WTC11 (cell line): ENCODE data around the gene CNTN3. TPM values are rescaled to one million over a fixed set of nuclear protein-coding genes. Genes with fewer than 3 reads are reported as not detected.

Experiments
- ATAC-seq: fragments of 200-7000 bp; cut with Tn5 transposase; 2 replicates; pipeline ENCODE4 v1.10.0; 2021; ENCODE audit warnings: mild to moderate bottlenecking, moderate library complexity
- CTCF ChIA-PET: fragments of 300-600 bp; sonication (Branson Sonifier 250); formaldehyde crosslinking; loops from one replicate; lab custom pipeline; 2021; ENCODE audit warnings: antibody characterized with exemption; lab: Charles Lee
- POLR2A ChIA-PET: fragments of 350-600 bp; sonication (Branson Sonifier 250); formaldehyde crosslinking; loops from one replicate; lab custom pipeline; 2021; ENCODE audit warnings: antibody characterized with exemption; lab: Charles Lee
- DNase-seq: peaks from one replicate; pipeline ENCODE4 v3.0.0; 2021; ENCODE audit warnings: low spot score
- H3K27ac Mint-ChIP-seq: 2 replicates; pipeline ENCODE4 v1.8.0; 2021; ENCODE audit warnings: mixed read lengths
- H3K27me3 Mint-ChIP-seq: 2 replicates; pipeline ENCODE4 v1.8.0; 2021; ENCODE audit warnings: low read depth, mild to moderate bottlenecking, moderate library complexity, mixed read lengths
- H3K36me3 Mint-ChIP-seq: 2 replicates; pipeline ENCODE4 v1.8.0; 2021; ENCODE audit warnings: mixed read lengths
- H3K4me1 Mint-ChIP-seq: 2 replicates; pipeline ENCODE4 v1.8.0; 2022; ENCODE audit warnings: mixed read lengths
- H3K4me3 Mint-ChIP-seq: 2 replicates; pipeline ENCODE4 v1.8.0; 2021; ENCODE audit warnings: mild to moderate bottlenecking, moderate library complexity, mixed read lengths
- H3K9me3 Mint-ChIP-seq: 2 replicates; pipeline ENCODE4 v1.8.0; 2021; ENCODE audit warnings: mixed read lengths
- ATF1 ChIP-seq: sonication (generic); formaldehyde crosslinking; IDR thresholded peaks from 2 replicates; pipeline ENCODE4 v1.8.1; 2023; ENCODE audit warnings: mild to moderate bottlenecking, moderate library complexity, missing genetic modification reagents
- CBFB ChIP-seq: sonication (generic); formaldehyde crosslinking; IDR thresholded peaks from 2 replicates; pipeline ENCODE4 v1.8.1; 2022; ENCODE audit warnings: mild to moderate bottlenecking, low read depth, missing genetic modification reagents
- CREB1 ChIP-seq: sonication (generic); formaldehyde crosslinking; IDR thresholded peaks from 2 replicates; pipeline ENCODE4 v1.8.0; 2023; ENCODE audit warnings: mild to moderate bottlenecking, missing genetic modification reagents
- FOXJ3 ChIP-seq: sonication (generic); formaldehyde crosslinking; IDR thresholded peaks from 2 replicates; pipeline ENCODE4 v1.9.0; 2021; ENCODE audit warnings: missing genetic modification reagents, mild to moderate bottlenecking, borderline replicate concordance
- FOXK1 ChIP-seq: sonication (generic); formaldehyde crosslinking; IDR thresholded peaks from 2 replicates; pipeline ENCODE4 v1.8.0; 2022; ENCODE audit warnings: mild to moderate bottlenecking, moderate library complexity, missing genetic modification reagents
- HMGA2 ChIP-seq: fragments of 250-450 bp; sonication (Bioruptor Pico); IDR thresholded peaks from 2 replicates; pipeline ENCODE4 v1.4.0; 2021; ENCODE audit warnings: mild to moderate bottlenecking, moderate library complexity
- MYBL2 ChIP-seq: sonication (generic); formaldehyde crosslinking; IDR thresholded peaks from 2 replicates; pipeline ENCODE4 v1.8.1; 2023; ENCODE audit warnings: mild to moderate bottlenecking, moderate library complexity, missing genetic modification reagents
- NFE2L1 ChIP-seq: sonication (generic); formaldehyde crosslinking; IDR thresholded peaks from 2 replicates; pipeline ENCODE4 v1.8.1; 2023; ENCODE audit warnings: missing genetic modification reagents
- NR1H2 ChIP-seq: sonication (generic); formaldehyde crosslinking; IDR thresholded peaks from 2 replicates; pipeline ENCODE4 v1.9.0; 2021; ENCODE audit warnings: mild to moderate bottlenecking, moderate library complexity, missing genetic modification reagents
- SMAD4 ChIP-seq: sonication (generic); formaldehyde crosslinking; IDR thresholded peaks from 2 replicates; pipeline ENCODE4 v1.8.0; 2022; ENCODE audit warnings: mild to moderate bottlenecking, missing genetic modification reagents
- SOX15 ChIP-seq: fragments of 250-450 bp; sonication (Bioruptor Pico); IDR thresholded peaks from 2 replicates; pipeline ENCODE4 v1.9.0; 2021; ENCODE audit warnings: mild to moderate bottlenecking
- TEAD4 ChIP-seq: sonication (generic); formaldehyde crosslinking; IDR thresholded peaks from 2 replicates; pipeline ENCODE4 v1.8.0; 2022; ENCODE audit warnings: mild to moderate bottlenecking, missing genetic modification reagents
- ZNF219 ChIP-seq: sonication (generic); formaldehyde crosslinking; IDR thresholded peaks from 2 replicates; pipeline ENCODE4 v1.8.0; 2023; ENCODE audit warnings: missing genetic modification reagents, mild to moderate bottlenecking, borderline replicate concordance
- ZNF671 ChIP-seq: fragments of 250-450 bp; sonication (Bioruptor Pico); IDR thresholded peaks from 2 replicates; pipeline ENCODE4 v1.8.0; 2021; ENCODE audit warnings: mild to moderate bottlenecking
- total RNA-seq: library from RNA; stranded (reverse); gene quantifications from 3 replicates; pipeline ENCODE4 v1.2.3, GENCODE V29; 2021
- TF ChIP-seq, protein P1 (sequence below): sonication (generic); formaldehyde crosslinking; IDR thresholded peaks from 2 replicates; pipeline ENCODE4 v1.8.1; 2022; ENCODE audit warnings: mild to moderate bottlenecking, missing genetic modification reagents, moderate library complexity, borderline replicate concordance
- TF ChIP-seq, protein P2 (sequence below): sonication (generic); formaldehyde crosslinking; IDR thresholded peaks from 2 replicates; pipeline ENCODE4 v1.8.0; 2022; ENCODE audit warnings: mild to moderate bottlenecking, missing genetic modification reagents
- TF ChIP-seq, protein P3 (sequence below): sonication (generic); formaldehyde crosslinking; IDR thresholded peaks from 2 replicates; pipeline ENCODE4 v1.8.1; 2023; ENCODE audit warnings: mild to moderate bottlenecking, missing genetic modification reagents, moderate library complexity
- TF ChIP-seq, protein P4 (sequence below): fragments of 250-450 bp; sonication (Bioruptor Pico); IDR thresholded peaks from 2 replicates; pipeline ENCODE4 v1.9.0; 2021; ENCODE audit warnings: moderate library complexity, mild to moderate bottlenecking, inconsistent platforms, borderline replicate concordance
- TF ChIP-seq, protein P5 (sequence below): sonication (generic); formaldehyde crosslinking; IDR thresholded peaks from 2 replicates; pipeline ENCODE4 v1.8.0; 2023; ENCODE audit warnings: mild to moderate bottlenecking, missing genetic modification reagents
- TF ChIP-seq, protein P6 (sequence below): sonication (generic); formaldehyde crosslinking; IDR thresholded peaks from 2 replicates; pipeline ENCODE4 v1.8.1; 2023; ENCODE audit warnings: mild to moderate bottlenecking, missing genetic modification reagents
- TF ChIP-seq, protein P7 (sequence below): fragments of 250-450 bp; sonication (Bioruptor Pico); IDR thresholded peaks from 2 replicates; pipeline ENCODE4 v1.9.0; 2021; ENCODE audit warnings: mild to moderate bottlenecking
- TF ChIP-seq, protein P8 (sequence below): fragments of 250-450 bp; sonication (Bioruptor Pico); IDR thresholded peaks from 2 replicates; pipeline ENCODE4 v1.9.0; 2021; ENCODE audit warnings: mild to moderate bottlenecking, borderline replicate concordance

Gene CNTN3
- total RNA-seq, 1 experiment from 2014 or later: 0.17 TPM

DNA sequence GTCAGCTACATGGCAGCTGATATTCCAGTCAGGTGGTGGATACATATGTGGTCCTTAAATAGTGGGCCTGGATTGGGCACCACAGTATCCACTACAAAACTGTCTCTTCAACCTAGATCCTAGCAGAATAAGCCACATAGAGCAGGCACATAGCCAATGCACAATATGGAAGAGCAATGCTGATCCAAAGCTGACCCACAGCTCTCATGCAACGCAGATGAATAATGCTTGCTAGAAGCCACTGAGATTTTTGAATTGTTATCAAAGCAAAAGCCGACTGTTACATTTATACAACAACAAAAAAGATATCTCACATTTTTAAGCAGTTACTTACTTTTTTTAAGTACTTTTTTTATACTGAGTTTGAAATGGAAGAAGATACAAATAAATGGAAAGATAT, 11.2 kb downstream of the CNTN3 start:
- Mint-ChIP-seq H3K4me3 (no peak overlapping the region), H3K9me3 (peaks cover 25% of the 10 kb centered on the region), H3K4me1 (no peaks in the 10 kb centered on the region), H3K36me3 (no peaks in the 10 kb centered on the region), H3K27ac (no peak overlapping the region), H3K27me3 (no peaks in the 10 kb centered on the region)
- DNase-seq: no peak
- TF ChIP-seq SOX15 (CRISPR knock-in tag) (no peak), HMGA2 (CRISPR knock-in tag) (no peak), CBFB (CRISPR knock-in tag) (no peak), ZNF671 (CRISPR knock-in tag) (no peak), SMAD4 (no peak), NFE2L1 (no peak), CREB1 (no peak), FOXJ3 (CRISPR knock-in tag) (no peak), FOXK1 (CRISPR knock-in tag) (no peak), NR1H2 (CRISPR knock-in tag) (no peak), TEAD4 (no peak), ATF1 (CRISPR knock-in tag) (no peak)
- TF ChIP-seq, protein P1, sequence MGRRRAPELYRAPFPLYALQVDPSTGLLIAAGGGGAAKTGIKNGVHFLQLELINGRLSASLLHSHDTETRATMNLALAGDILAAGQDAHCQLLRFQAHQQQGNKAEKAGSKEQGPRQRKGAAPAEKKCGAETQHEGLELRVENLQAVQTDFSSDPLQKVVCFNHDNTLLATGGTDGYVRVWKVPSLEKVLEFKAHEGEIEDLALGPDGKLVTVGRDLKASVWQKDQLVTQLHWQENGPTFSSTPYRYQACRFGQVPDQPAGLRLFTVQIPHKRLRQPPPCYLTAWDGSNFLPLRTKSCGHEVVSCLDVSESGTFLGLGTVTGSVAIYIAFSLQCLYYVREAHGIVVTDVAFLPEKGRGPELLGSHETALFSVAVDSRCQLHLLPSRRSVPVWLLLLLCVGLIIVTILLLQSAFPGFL: no peak
- TF ChIP-seq, protein P2, sequence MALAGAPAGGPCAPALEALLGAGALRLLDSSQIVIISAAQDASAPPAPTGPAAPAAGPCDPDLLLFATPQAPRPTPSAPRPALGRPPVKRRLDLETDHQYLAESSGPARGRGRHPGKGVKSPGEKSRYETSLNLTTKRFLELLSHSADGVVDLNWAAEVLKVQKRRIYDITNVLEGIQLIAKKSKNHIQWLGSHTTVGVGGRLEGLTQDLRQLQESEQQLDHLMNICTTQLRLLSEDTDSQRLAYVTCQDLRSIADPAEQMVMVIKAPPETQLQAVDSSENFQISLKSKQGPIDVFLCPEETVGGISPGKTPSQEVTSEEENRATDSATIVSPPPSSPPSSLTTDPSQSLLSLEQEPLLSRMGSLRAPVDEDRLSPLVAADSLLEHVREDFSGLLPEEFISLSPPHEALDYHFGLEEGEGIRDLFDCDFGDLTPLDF: no peak
- TF ChIP-seq, protein P3, sequence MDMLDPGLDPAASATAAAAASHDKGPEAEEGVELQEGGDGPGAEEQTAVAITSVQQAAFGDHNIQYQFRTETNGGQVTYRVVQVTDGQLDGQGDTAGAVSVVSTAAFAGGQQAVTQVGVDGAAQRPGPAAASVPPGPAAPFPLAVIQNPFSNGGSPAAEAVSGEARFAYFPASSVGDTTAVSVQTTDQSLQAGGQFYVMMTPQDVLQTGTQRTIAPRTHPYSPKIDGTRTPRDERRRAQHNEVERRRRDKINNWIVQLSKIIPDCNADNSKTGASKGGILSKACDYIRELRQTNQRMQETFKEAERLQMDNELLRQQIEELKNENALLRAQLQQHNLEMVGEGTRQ: no peak
- TF ChIP-seq, protein P4, sequence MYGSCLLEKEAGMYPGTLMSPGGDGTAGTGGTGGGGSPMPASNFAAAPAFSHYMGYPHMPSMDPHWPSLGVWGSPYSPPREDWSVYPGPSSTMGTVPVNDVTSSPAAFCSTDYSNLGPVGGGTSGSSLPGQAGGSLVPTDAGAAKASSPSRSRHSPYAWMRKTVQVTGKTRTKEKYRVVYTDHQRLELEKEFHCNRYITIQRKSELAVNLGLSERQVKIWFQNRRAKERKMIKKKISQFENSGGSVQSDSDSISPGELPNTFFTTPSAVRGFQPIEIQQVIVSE: no peak
- POLR2A ChIA-PET: no interaction called here
- no peak for ATAC-seq
- CTCF ChIA-PET: no interaction called here

DNA sequence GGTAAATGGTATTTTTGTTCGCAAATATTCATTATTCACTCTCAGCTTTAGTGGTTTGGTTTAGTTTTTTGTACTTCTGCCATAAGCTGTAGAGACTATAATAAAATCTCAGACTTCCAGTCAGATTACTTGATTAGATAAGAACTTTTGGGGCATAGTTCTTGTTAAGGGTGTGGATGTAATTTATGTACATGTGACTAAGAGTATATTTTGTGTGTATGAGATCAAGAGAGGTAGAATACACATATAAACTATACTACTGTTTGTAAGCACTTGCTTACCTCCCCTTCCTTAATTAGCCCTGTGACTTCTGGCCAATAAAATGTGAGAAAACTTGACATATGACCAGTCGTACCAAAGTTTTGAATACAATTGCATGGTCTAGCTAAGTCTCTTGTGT, 12.0 kb downstream of the CNTN3 start:
- Mint-ChIP-seq H3K4me3 (no peak overlapping the region), H3K27ac (no peak overlapping the region), H3K9me3 (peaks cover 31% of the 10 kb centered on the region), H3K36me3 (no peaks in the 10 kb centered on the region), H3K4me1 (no peaks in the 10 kb centered on the region), H3K27me3 (no peaks in the 10 kb centered on the region)
- POLR2A ChIA-PET: no interaction called here
- ATAC-seq: no peak
- DNase-seq: no peak
- CTCF ChIA-PET: no interaction called here
- TF ChIP-seq, protein P5, sequence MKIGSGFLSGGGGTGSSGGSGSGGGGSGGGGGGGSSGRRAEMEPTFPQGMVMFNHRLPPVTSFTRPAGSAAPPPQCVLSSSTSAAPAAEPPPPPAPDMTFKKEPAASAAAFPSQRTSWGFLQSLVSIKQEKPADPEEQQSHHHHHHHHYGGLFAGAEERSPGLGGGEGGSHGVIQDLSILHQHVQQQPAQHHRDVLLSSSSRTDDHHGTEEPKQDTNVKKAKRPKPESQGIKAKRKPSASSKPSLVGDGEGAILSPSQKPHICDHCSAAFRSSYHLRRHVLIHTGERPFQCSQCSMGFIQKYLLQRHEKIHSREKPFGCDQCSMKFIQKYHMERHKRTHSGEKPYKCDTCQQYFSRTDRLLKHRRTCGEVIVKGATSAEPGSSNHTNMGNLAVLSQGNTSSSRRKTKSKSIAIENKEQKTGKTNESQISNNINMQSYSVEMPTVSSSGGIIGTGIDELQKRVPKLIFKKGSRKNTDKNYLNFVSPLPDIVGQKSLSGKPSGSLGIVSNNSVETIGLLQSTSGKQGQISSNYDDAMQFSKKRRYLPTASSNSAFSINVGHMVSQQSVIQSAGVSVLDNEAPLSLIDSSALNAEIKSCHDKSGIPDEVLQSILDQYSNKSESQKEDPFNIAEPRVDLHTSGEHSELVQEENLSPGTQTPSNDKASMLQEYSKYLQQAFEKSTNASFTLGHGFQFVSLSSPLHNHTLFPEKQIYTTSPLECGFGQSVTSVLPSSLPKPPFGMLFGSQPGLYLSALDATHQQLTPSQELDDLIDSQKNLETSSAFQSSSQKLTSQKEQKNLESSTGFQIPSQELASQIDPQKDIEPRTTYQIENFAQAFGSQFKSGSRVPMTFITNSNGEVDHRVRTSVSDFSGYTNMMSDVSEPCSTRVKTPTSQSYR (CRISPR knock-in tag): no peak
- TF ChIP-seq, protein P6, sequence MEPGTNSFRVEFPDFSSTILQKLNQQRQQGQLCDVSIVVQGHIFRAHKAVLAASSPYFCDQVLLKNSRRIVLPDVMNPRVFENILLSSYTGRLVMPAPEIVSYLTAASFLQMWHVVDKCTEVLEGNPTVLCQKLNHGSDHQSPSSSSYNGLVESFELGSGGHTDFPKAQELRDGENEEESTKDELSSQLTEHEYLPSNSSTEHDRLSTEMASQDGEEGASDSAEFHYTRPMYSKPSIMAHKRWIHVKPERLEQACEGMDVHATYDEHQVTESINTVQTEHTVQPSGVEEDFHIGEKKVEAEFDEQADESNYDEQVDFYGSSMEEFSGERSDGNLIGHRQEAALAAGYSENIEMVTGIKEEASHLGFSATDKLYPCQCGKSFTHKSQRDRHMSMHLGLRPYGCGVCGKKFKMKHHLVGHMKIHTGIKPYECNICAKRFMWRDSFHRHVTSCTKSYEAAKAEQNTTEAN (CRISPR knock-in tag): no peak
- TF ChIP-seq SMAD4 (no peak), ZNF219 (CRISPR knock-in tag) (no peak), CREB1 (no peak), MYBL2 (CRISPR knock-in tag) (no peak)
- TF ChIP-seq, protein P7, sequence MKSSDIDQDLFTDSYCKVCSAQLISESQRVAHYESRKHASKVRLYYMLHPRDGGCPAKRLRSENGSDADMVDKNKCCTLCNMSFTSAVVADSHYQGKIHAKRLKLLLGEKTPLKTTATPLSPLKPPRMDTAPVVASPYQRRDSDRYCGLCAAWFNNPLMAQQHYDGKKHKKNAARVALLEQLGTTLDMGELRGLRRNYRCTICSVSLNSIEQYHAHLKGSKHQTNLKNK (CRISPR knock-in tag): no peak
- TF ChIP-seq, protein P8, sequence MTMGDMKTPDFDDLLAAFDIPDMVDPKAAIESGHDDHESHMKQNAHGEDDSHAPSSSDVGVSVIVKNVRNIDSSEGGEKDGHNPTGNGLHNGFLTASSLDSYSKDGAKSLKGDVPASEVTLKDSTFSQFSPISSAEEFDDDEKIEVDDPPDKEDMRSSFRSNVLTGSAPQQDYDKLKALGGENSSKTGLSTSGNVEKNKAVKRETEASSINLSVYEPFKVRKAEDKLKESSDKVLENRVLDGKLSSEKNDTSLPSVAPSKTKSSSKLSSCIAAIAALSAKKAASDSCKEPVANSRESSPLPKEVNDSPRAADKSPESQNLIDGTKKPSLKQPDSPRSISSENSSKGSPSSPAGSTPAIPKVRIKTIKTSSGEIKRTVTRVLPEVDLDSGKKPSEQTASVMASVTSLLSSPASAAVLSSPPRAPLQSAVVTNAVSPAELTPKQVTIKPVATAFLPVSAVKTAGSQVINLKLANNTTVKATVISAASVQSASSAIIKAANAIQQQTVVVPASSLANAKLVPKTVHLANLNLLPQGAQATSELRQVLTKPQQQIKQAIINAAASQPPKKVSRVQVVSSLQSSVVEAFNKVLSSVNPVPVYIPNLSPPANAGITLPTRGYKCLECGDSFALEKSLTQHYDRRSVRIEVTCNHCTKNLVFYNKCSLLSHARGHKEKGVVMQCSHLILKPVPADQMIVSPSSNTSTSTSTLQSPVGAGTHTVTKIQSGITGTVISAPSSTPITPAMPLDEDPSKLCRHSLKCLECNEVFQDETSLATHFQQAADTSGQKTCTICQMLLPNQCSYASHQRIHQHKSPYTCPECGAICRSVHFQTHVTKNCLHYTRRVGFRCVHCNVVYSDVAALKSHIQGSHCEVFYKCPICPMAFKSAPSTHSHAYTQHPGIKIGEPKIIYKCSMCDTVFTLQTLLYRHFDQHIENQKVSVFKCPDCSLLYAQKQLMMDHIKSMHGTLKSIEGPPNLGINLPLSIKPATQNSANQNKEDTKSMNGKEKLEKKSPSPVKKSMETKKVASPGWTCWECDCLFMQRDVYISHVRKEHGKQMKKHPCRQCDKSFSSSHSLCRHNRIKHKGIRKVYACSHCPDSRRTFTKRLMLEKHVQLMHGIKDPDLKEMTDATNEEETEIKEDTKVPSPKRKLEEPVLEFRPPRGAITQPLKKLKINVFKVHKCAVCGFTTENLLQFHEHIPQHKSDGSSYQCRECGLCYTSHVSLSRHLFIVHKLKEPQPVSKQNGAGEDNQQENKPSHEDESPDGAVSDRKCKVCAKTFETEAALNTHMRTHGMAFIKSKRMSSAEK (CRISPR knock-in tag): no peak
